Heart left ventricle (tissue), 13 donors: ENCODE measurements around the gene ARFRP1.

Experiments used
- POLR2A ChIP-seq, 2 donors: fragments of 450-650 bp; IDR thresholded peaks; one replicate each; pipeline ENCODE4 v1.6.1; 2017; ENCODE audit warnings: antibody characterized with exemption in 2 of 2, mild to moderate bottlenecking in 2 of 2, moderate library complexity in 2 of 2
- TF ChIP-seq, protein P1 (sequence below), 12 donors: fragments of 200-600 bp; sonication (generic) in 4 of 12; IDR thresholded peaks; one replicate each; pipeline versions ENCODE4 v1.5.0 to v1.8.0; 2018 to 2022; ENCODE audit warnings: antibody characterized with exemption in 12 of 12, mild to moderate bottlenecking in 5 of 12
- donor health status: ischemic (EF 13 %, LVEDD 7.1; RV severe dilation, severe dysfunction).
- donor health status: DM: no; HTN: yes; CAD: no.
- donor health status: DM: no; HTN: no; CAD: no.
- donor health status: ischemic (EF 25% LVEDD 6.9; RV normal size, moderate dysfunction).
- donor health status: ischemic (EF 25% LVEDD 5.7; RV mildly dilated, moderate dysfunction).
- donor health status: ischemic (EF 35%, LVEDD 5.7; RV mildly dilated, moderate dysfunction).
- donor health status: nonischemic (EF 11% LVEDD 7.7; RV severe dilation, severe dysfunction).
- donor health status: DM: yes; HTN: yes; CAD: no.
- donor health status: PGD.
- donor health status: ischemic (EF 29% LVEDD 5.4; RV normal size, mild dysfunction).
- donor health status: nonischemic (EF 23%, LVEDD 6.1; RV moderate dilation, normal function).

DNA sequence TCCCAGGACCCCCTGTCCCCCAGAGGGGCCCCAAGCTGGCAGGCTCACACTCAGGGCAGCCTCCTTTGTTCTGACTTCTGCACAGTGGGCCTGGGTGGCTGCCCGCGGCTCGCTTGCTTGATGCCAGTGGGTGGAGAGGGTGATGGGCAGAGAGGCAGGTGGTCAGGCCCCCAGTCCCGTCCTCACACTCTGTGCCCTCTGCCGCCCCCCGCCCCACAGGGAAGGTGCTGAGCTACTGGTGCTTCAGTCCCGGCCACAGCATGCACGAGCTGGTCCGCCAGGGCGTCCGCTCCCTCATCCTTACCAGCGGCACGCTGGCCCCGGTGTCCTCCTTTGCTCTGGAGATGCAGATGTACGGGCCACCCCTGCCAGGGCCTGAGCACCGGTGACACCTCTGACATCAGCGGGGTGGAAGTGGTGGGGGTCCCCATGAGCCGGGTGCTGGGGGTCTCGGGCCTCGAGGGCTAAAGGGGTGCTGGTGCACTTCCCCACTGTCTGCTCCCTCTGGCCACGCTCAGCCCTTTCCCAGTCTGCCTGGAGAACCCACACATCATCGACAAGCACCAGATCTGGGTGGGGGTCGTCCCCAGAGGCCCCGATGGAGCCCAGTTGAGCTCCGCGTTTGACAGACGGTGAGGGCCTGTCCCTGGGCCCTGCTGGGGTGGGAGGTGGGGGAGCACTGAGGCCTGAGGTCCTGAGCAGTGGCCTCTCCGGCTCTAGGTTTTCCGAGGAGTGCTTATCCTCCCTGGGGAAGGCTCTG, 20.2 kb downstream of the ARFRP1 start:
- TF ChIP-seq, protein P1, sequence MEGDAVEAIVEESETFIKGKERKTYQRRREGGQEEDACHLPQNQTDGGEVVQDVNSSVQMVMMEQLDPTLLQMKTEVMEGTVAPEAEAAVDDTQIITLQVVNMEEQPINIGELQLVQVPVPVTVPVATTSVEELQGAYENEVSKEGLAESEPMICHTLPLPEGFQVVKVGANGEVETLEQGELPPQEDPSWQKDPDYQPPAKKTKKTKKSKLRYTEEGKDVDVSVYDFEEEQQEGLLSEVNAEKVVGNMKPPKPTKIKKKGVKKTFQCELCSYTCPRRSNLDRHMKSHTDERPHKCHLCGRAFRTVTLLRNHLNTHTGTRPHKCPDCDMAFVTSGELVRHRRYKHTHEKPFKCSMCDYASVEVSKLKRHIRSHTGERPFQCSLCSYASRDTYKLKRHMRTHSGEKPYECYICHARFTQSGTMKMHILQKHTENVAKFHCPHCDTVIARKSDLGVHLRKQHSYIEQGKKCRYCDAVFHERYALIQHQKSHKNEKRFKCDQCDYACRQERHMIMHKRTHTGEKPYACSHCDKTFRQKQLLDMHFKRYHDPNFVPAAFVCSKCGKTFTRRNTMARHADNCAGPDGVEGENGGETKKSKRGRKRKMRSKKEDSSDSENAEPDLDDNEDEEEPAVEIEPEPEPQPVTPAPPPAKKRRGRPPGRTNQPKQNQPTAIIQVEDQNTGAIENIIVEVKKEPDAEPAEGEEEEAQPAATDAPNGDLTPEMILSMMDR (IDR thresholded peaks at IDR 0.05), result no peak
- no peak for TF ChIP-seq POLR2A (IDR thresholded peaks at IDR 0.05)
